IMR-90 (cell line): Measurements from ENCODE around the gene NWD2. TPM values are rescaled to one million over a fixed set of nuclear protein-coding genes. Genes with fewer than 3 reads are reported as not detected.

Experiments
- ATAC-seq: fragments of 200-7000 bp; cut with Tn5 transposase; 2 replicates; pipeline ENCODE4 v1.9.1; 2020; ENCODE audit warnings: low read depth, mild to moderate bottlenecking, moderate library complexity
- BruUV-seq: library from RNA; stranded (reverse); fragments of 400-500 nt; replicated peaks from 2 replicates; lab custom pipeline; 2021; lab: Mats Ljungman, UMichigan
- CTCF ChIA-PET: fragments of 300-600 bp; formaldehyde crosslinking; extraction: SDS; loops from one replicate; lab custom pipeline; 2021; ENCODE audit warnings: antibody characterized with exemption; lab: Yijun Ruan, JAX
- POLR2A ChIA-PET: fragments of 300-600 bp; sonication (Branson Sonifier 250); formaldehyde crosslinking; loops from one replicate; lab custom pipeline; 2022; ENCODE audit warnings: antibody characterized with exemption; ENCODE audit not compliant: unreplicated experiment; lab: Charles Lee
- DNase-seq: peaks from one replicate; pipeline ENCODE4 v3.0.0; 2013
- H2AFZ ChIP-seq: replicated peaks from 2 replicates; pipeline ENCODE3; 2013; ENCODE audit warnings: low read length, mild to moderate bottlenecking; ENCODE audit not compliant: poor library complexity
- H2AK5ac ChIP-seq: 2 replicates; pipeline ENCODE4 v1.6.1; 2013; ENCODE audit warnings: low read depth, low read length, inconsistent platforms
- H2AK9ac ChIP-seq: replicated peaks from 2 replicates; pipeline ENCODE3; 2013; ENCODE audit warnings: mild to moderate bottlenecking, low read depth, low read length, moderate library complexity; ENCODE audit not compliant: poor library complexity
- H2BK120ac ChIP-seq: 2 replicates; pipeline ENCODE4 v1.6.1; 2013; ENCODE audit warnings: low read depth, low read length, inconsistent platforms
- H2BK15ac ChIP-seq: 3 replicates; pipeline ENCODE4 v1.6.1; 2013; ENCODE audit warnings: low read depth, low read length, inconsistent platforms
- H2BK20ac ChIP-seq: 2 replicates; pipeline ENCODE4 v1.6.1; 2013; ENCODE audit warnings: low read depth, mild to moderate bottlenecking, inconsistent platforms, low read length, moderate library complexity
- H2BK5ac ChIP-seq: 2 replicates; pipeline ENCODE4 v1.6.1; 2013; ENCODE audit warnings: mild to moderate bottlenecking, low read depth, low read length, inconsistent platforms; ENCODE audit not compliant: poor library complexity, severe bottlenecking
- H3K14ac ChIP-seq: replicated peaks from 2 replicates; pipeline ENCODE4 v1.6.1; 2013; ENCODE audit warnings: low read depth, low read length, inconsistent platforms
- H3K18ac ChIP-seq: 2 replicates; pipeline ENCODE4 v1.6.1; 2013; ENCODE audit warnings: low read depth, low read length, control low read depth
- H3K23ac ChIP-seq: 2 replicates; pipeline ENCODE4 v1.6.1; 2013; ENCODE audit warnings: low read depth, low read length, inconsistent platforms
- H3K27ac ChIP-seq: 2 replicates; pipeline ENCODE4 v1.5.1; 2013; ENCODE audit warnings: mild to moderate bottlenecking, control low read depth, low read length; ENCODE audit not compliant: insufficient read depth
- H3K27me3 ChIP-seq: 2 replicates; pipeline ENCODE4 v1.6.1; 2013; ENCODE audit warnings: low read length; ENCODE audit not compliant: control insufficient read depth, insufficient read depth
- H3K36me3 ChIP-seq: 2 replicates; pipeline ENCODE4 v1.6.1; 2013; ENCODE audit warnings: low read length, mixed read lengths; ENCODE audit not compliant: control insufficient read depth, insufficient read depth
- H3K4ac ChIP-seq: 2 replicates; pipeline ENCODE4 v1.6.1; 2013; ENCODE audit warnings: low read depth, low read length, inconsistent platforms
- H3K4me1 ChIP-seq: 2 replicates; pipeline ENCODE4 v1.6.1; 2013; ENCODE audit warnings: low read length, mixed read lengths; ENCODE audit not compliant: control insufficient read depth, insufficient read depth
- H3K4me2 ChIP-seq: 2 replicates; pipeline ENCODE4 v1.6.1; 2013; ENCODE audit warnings: low read depth, mild to moderate bottlenecking, control low read depth, low read length, moderate library complexity
- H3K4me3 ChIP-seq: 2 replicates; pipeline ENCODE4 v1.5.1; 2013; ENCODE audit warnings: low read depth, mild to moderate bottlenecking, control low read depth, low read length, moderate library complexity; ENCODE audit not compliant: insufficient read depth
- H3K56ac ChIP-seq: 2 replicates; pipeline ENCODE4 v1.6.1; 2013; ENCODE audit warnings: low read length, inconsistent platforms; ENCODE audit not compliant: insufficient read depth; ENCODE audit errors: extremely low read depth
- H3K79me1 ChIP-seq, 2 experiments: 2 replicates each; pipeline ENCODE4 v1.6.1; 2013; ENCODE audit warnings: low read length in 2 of 2, inconsistent platforms in 1 of 2, low read depth in 1 of 2
- H3K9ac ChIP-seq: 2 replicates; pipeline ENCODE4 v1.6.1; 2013; ENCODE audit warnings: low read depth, low read length, control low read depth
- H3K9me1 ChIP-seq: 2 replicates; pipeline ENCODE4 v1.6.1; 2013; ENCODE audit warnings: low read length, inconsistent platforms; ENCODE audit not compliant: insufficient read depth
- H3K9me3 ChIP-seq: 2 replicates; pipeline ENCODE4 v1.6.1; 2013; ENCODE audit warnings: low read length; ENCODE audit not compliant: control insufficient read depth, insufficient read depth
- H4K20me1 ChIP-seq: 2 replicates; pipeline ENCODE4 v1.6.1; 2013; ENCODE audit warnings: low read length, inconsistent platforms; ENCODE audit not compliant: insufficient read depth
- H4K5ac ChIP-seq: 2 replicates; pipeline ENCODE4 v1.6.1; 2013; ENCODE audit warnings: mild to moderate bottlenecking, low read depth, low read length, control low read depth
- H4K8ac ChIP-seq, 2 experiments: 2 replicates each; pipeline ENCODE4 v1.6.1; 2013; ENCODE audit warnings: low read depth in 2 of 2, low read length in 2 of 2, control low read depth in 1 of 2, inconsistent platforms in 1 of 2
- H4K91ac ChIP-seq: 2 replicates; pipeline ENCODE4 v1.6.1; 2013; ENCODE audit warnings: low read depth, low read length, inconsistent platforms; ENCODE audit not compliant: insufficient read depth
- BHLHE40 ChIP-seq: fragments of 150-350 bp; IDR thresholded peaks from 2 replicates; pipeline ENCODE4 v1.6.1; 2016; ENCODE audit warnings: mild to moderate bottlenecking, low read depth, low read length
- CEBPB ChIP-seq: IDR thresholded peaks from 2 replicates; pipeline ENCODE4 v1.6.1; 2012; ENCODE audit warnings: low read depth, low read length, improper control_type of control experiment
- CHD1 ChIP-seq: IDR thresholded peaks from 2 replicates; pipeline ENCODE4 v1.6.1; 2012; ENCODE audit warnings: low read depth, low read length, improper control_type of control experiment
- FOS ChIP-seq: fragments of 150-350 bp; IDR thresholded peaks from 2 replicates; pipeline ENCODE4 v1.6.1; 2016; ENCODE audit warnings: low read depth, low read length
- MAFK ChIP-seq: IDR thresholded peaks from 2 replicates; pipeline ENCODE4 v1.6.1; 2012; ENCODE audit warnings: low read depth, low read length, improper control_type of control experiment
- MAZ ChIP-seq: IDR thresholded peaks from 2 replicates; pipeline ENCODE4 v1.6.1; 2012; ENCODE audit warnings: low read depth, mild to moderate bottlenecking, low read length, improper control_type of control experiment, moderate library complexity, borderline replicate concordance
- MXI1 ChIP-seq: IDR thresholded peaks from 2 replicates; pipeline ENCODE4 v1.6.1; 2012; ENCODE audit warnings: low read depth, mild to moderate bottlenecking, low read length, moderate library complexity, borderline replicate concordance
- NFE2L2 ChIP-seq: fragments of 150-350 bp; IDR thresholded peaks from 2 replicates; pipeline ENCODE4 v1.6.1; 2016; ENCODE audit warnings: low read depth, mild to moderate bottlenecking, low read length
- POLR2A ChIP-seq: IDR thresholded peaks from 2 replicates; pipeline ENCODE4 v1.6.1; 2012; ENCODE audit warnings: mild to moderate bottlenecking, low read depth, low read length
- RAD21 ChIP-seq: IDR thresholded peaks from 2 replicates; pipeline ENCODE4 v1.6.1; 2012; ENCODE audit warnings: low read length, improper control_type of control experiment
- RFX5 ChIP-seq: IDR thresholded peaks from 2 replicates; pipeline ENCODE4 v1.8.0; 2012; ENCODE audit warnings: low read depth, mild to moderate bottlenecking, low read length, moderate library complexity
- SMC3 ChIP-seq: fragments of 150-350 bp; IDR thresholded peaks from 2 replicates; pipeline ENCODE4 v1.6.1; 2016; ENCODE audit warnings: low read depth, mild to moderate bottlenecking, antibody characterized with exemption, low read length, moderate library complexity
- USF2 ChIP-seq: fragments of 150-350 bp; IDR thresholded peaks from 2 replicates; pipeline ENCODE4 v1.6.1; 2017; ENCODE audit warnings: mild to moderate bottlenecking, antibody characterized with exemption, low read length, low read depth
- WGBS, 2 experiments: methylation state at CpG; one replicate each; pipeline versions ENCODE4 v1.1.5 to v1.1.7; 2013; ENCODE audit warnings: missing lambda C conversion rate in 2 of 2; ENCODE audit not compliant: insufficient read length in 1 of 2; ENCODE audit errors: extremely low coverage in 2 of 2; 5-methylcytosine and 5-hydroxymethylcytosine counted together
- dilution Hi-C: fragments of 300-500 bp; cut with HindIII; formaldehyde crosslinking; loops from one replicate; pipeline ENCODE4 v1.14.3; 2018; ENCODE audit warnings: low sequenced_read_pairs; ENCODE audit not compliant: unreplicated experiment
- in situ Hi-C: fragments of 300-500 bp; cut with MboI; formaldehyde crosslinking; loops from 3 replicates; pipeline ENCODE4 v1.14.3; 2019; ENCODE audit warnings: low sequenced_read_pairs, inconsistent platforms, mixed read lengths
- intact Hi-C: fragments of 100-400 bp; cut with micrococcal nuclease; formaldehyde crosslinking; loops from 2 replicates; pipeline ENCODE4 v1.10.0; 2022
- polyA plus RNA-seq, 3 experiments: library from polyadenylated mRNA; depleted of rRNA; stranded (reverse); fragments of >200 nt; gene quantifications; 2 replicates each; pipeline ENCODE4 v1.2.3, GENCODE V29; 2012; ENCODE audit warnings: low replicate concordance in 1 of 3
- total RNA-seq: library from RNA; depleted of rRNA; stranded (reverse); fragments of >200 nt; gene quantifications from 2 replicates; pipeline ENCODE4 v1.2.3, GENCODE V29; 2012
- TF ChIP-seq, protein P1 (sequence below): fragments of 150-350 bp; IDR thresholded peaks from 2 replicates; pipeline ENCODE4 v1.6.1; 2016; ENCODE audit warnings: low read depth, mild to moderate bottlenecking, low read length, moderate library complexity, borderline replicate concordance
- TF ChIP-seq, protein P2 (sequence below): conservative IDR thresholded peaks from 2 replicates; pipeline ENCODE4 v1.5.1; 2012; ENCODE audit warnings: mild to moderate bottlenecking, low read depth, low read length, improper control_type of control experiment

Gene NWD2
- total and polyA plus RNA-seq, 2 of the 4 experiments (the other 2 are of a cell fraction), result not detected

DNA sequence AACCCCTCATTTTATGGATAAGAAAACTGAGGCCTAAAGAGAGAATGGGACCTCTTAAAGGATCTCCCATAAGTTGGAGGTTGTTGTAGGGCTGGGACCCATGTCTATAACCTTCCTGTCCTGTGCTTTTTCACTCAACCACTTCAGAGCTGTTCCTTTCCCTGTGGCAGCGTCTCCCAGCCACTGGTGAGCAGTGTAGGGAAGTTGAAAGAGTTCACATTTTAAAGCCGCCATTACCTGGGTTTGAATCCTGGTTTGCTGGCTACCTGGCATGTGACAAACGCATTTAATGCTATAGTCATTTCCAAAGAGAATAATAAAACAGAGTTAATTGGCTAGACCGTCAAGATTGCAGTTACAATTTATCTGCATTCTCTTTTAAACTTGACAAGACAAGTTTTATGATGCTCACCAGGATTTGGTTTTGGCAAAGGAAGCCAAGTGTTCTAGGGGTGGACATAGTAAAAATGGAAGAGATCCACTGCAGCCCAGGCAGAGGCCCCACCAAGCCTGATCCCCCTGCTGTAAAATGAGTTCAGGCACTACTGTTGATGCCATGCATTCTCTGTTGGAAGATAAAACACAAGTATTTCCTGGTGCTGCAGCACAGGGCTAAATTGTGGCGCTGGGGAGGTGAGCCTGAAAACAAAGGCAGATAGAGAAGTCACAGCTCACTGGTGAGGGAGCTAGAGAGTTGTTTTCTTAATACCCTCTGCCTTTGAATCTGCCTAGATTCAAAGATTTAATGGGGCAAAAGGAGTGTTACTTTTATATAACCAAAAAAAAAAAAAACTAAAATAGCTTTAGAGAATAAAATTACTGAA, 218.7 kb downstream of the NWD2 start:
- H4K20me1 ChIP-seq, result no peaks in the 10 kb centered on the region
- H3K79me1 ChIP-seq, result no peaks in the 10 kb centered on the region
- in situ Hi-C loops, result no loop called here
- no TSS peak for BruUV-seq
- no peak overlapping the region for H2BK20ac ChIP-seq
- H3K4me2 ChIP-seq, result no peak overlapping the region
- H3K27me3 ChIP-seq, result no peaks in the 10 kb centered on the region
- no peak overlapping the region for H3K14ac ChIP-seq
- DNase-seq, result no peak
- intact Hi-C loops, result no loop called here
- H3K4me3 ChIP-seq, result no peak overlapping the region
- no peak overlapping the region for H4K91ac ChIP-seq
- H3K18ac ChIP-seq, result no peak overlapping the region
- no peak overlapping the region for H4K8ac ChIP-seq
- no peak overlapping the region for H2AFZ ChIP-seq
- no peak overlapping the region for H2AK5ac ChIP-seq
- H3K4me1 ChIP-seq, result no peaks in the 10 kb centered on the region
- no peak overlapping the region for H2AK9ac ChIP-seq
- H4K5ac ChIP-seq, result no peak overlapping the region
- no peaks in the 10 kb centered on the region for H3K36me3 ChIP-seq
- dilution Hi-C loops, result no loop called here
- WGBS, 2 experiments, result 0% methylated on average over 1 of the region's 5 CpGs; no CpG with 5 or more reads in 1 of the 2 experiments
- H2BK15ac ChIP-seq, result no peak overlapping the region
- H3K9me1 ChIP-seq, result no peaks in the 10 kb centered on the region
- H3K4ac ChIP-seq, result no peak overlapping the region
- no peak overlapping the region for H2BK120ac ChIP-seq
- ChIA-PET POLR2A (no interaction called here), CTCF (interaction anchor here (0.6 kb wide), 1 partner anchor 211 kb away, joined by 3 read pairs; no protein-coding TSS in a partner anchor)
- no peak overlapping the region for H3K9ac ChIP-seq
- H2BK5ac ChIP-seq, result no peak overlapping the region
- H3K23ac ChIP-seq, result no peak overlapping the region
- no peak for ATAC-seq
- H3K9me3 ChIP-seq, result no peaks in the 10 kb centered on the region
- H3K27ac ChIP-seq, result no peak overlapping the region
- H3K56ac ChIP-seq, result no peak overlapping the region
- TF ChIP-seq, protein P1, sequence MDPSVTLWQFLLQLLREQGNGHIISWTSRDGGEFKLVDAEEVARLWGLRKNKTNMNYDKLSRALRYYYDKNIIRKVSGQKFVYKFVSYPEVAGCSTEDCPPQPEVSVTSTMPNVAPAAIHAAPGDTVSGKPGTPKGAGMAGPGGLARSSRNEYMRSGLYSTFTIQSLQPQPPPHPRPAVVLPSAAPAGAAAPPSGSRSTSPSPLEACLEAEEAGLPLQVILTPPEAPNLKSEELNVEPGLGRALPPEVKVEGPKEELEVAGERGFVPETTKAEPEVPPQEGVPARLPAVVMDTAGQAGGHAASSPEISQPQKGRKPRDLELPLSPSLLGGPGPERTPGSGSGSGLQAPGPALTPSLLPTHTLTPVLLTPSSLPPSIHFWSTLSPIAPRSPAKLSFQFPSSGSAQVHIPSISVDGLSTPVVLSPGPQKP, result no peak
- TF ChIP-seq NFE2L2 (no peak), RFX5 (no peak), USF2 (no peak), MXI1 (no peak), CHD1 (no peak), SMC3 (no peak), MAFK (no peak), FOS (no peak), BHLHE40 (no peak), POLR2A (no peak), CEBPB (no peak), RAD21 (no peak), MAZ (no peak)
- TF ChIP-seq, protein P2, sequence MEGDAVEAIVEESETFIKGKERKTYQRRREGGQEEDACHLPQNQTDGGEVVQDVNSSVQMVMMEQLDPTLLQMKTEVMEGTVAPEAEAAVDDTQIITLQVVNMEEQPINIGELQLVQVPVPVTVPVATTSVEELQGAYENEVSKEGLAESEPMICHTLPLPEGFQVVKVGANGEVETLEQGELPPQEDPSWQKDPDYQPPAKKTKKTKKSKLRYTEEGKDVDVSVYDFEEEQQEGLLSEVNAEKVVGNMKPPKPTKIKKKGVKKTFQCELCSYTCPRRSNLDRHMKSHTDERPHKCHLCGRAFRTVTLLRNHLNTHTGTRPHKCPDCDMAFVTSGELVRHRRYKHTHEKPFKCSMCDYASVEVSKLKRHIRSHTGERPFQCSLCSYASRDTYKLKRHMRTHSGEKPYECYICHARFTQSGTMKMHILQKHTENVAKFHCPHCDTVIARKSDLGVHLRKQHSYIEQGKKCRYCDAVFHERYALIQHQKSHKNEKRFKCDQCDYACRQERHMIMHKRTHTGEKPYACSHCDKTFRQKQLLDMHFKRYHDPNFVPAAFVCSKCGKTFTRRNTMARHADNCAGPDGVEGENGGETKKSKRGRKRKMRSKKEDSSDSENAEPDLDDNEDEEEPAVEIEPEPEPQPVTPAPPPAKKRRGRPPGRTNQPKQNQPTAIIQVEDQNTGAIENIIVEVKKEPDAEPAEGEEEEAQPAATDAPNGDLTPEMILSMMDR, result no peak
